ENCODE data around the gene GHRHR.

GRCh38 chr7:30980751-30981150 lies 17.0 kb downstream of the GHRHR start:
- TF ChIP-seq CTCF (IDR thresholded peaks at IDR 0.05) (no peak), EP300 (IDR thresholded peaks at IDR 0.05) (no peak), POLR2A (IDR thresholded peaks at IDR 0.05) (no peak)
